CD14-positive monocyte (primary cell): ENCODE data around the gene TYMP. TPM values are rescaled to one million over a fixed set of nuclear protein-coding genes. Genes with fewer than 3 reads are reported as not detected.
A peak's percentile ranks its signal among the peaks of the same experiment; 100 is the strongest.

Experiments
- DNase-seq, 3 donors: peaks; one replicate each; pipeline ENCODE4 v3.0.0-alpha.2; 2011 to 2022
- H2AFZ ChIP-seq: 2 replicates; pipeline ENCODE4 v1.6.0; 2012; ENCODE audit warnings: mild to moderate bottlenecking, low read depth, low read length, inconsistent platforms; ENCODE audit not compliant: insufficient read depth, poor library complexity, severe bottlenecking
- H3K27ac ChIP-seq, 2 donors: 1 replicate in 1 of 2; 2 replicates in 1 of 2; pipeline ENCODE4 v1.5.1; 2012 to 2013; ENCODE audit warnings: low read length in 2 of 2, control low read depth in 1 of 2, inconsistent platforms in 1 of 2, low read depth in 1 of 2, mild to moderate bottlenecking in 1 of 2
- H3K27me3 ChIP-seq, 2 donors: one replicate each; pipeline versions ENCODE4 v1.6.0 to v1.6.1; 2011 to 2013; ENCODE audit warnings: low read length in 2 of 2; ENCODE audit not compliant: control insufficient read depth in 2 of 2, insufficient read depth in 2 of 2
- H3K36me3 ChIP-seq, 2 donors: replicated peaks in 1 of 2; 1 replicate in 1 of 2; 2 replicates in 1 of 2; pipeline versions ENCODE4 v1.5.1 to v1.6.1; 2012 to 2013; ENCODE audit warnings: low read length in 2 of 2, control low read depth in 1 of 2, inconsistent platforms in 1 of 2, mild to moderate bottlenecking in 1 of 2; ENCODE audit not compliant: insufficient read depth in 2 of 2, control insufficient read depth in 1 of 2
- H3K4me1 ChIP-seq, 2 donors: 1 replicate in 1 of 2; 2 replicates in 1 of 2; pipeline versions ENCODE4 v1.5.1 to v1.6.1; 2012 to 2013; ENCODE audit warnings: low read length in 2 of 2, control low read depth in 1 of 2, inconsistent platforms in 1 of 2, mild to moderate bottlenecking in 1 of 2, moderate library complexity in 1 of 2; ENCODE audit not compliant: insufficient read depth in 2 of 2, control insufficient read depth in 1 of 2
- H3K4me2 ChIP-seq: replicated peaks from 2 replicates; pipeline ENCODE3; 2012; ENCODE audit warnings: low read length, moderate library complexity, mild to moderate bottlenecking; ENCODE audit not compliant: poor library complexity, severe bottlenecking; ENCODE audit errors: extremely low read depth
- H3K4me3 ChIP-seq, 3 experiments: fragments of 200-600 bp in 1 of 3; sonication (generic) in 1 of 3; replicated peaks in 1 of 3; 1 replicate in 2 of 3; 2 replicates in 1 of 3; pipeline ENCODE4 v1.5.1; 2011 to 2013; ENCODE audit warnings: low read length in 3 of 3, mild to moderate bottlenecking in 3 of 3, control low read depth in 2 of 3, low read depth in 2 of 3, inconsistent platforms in 1 of 3, moderate library complexity in 1 of 3
- H3K79me2 ChIP-seq: 2 replicates; pipeline ENCODE4 v1.6.0; 2012; ENCODE audit warnings: mild to moderate bottlenecking, control low read depth, inconsistent platforms, low read length, moderate library complexity; ENCODE audit not compliant: insufficient read depth
- H3K9ac ChIP-seq: 2 replicates; pipeline ENCODE4 v1.6.0; 2017; ENCODE audit warnings: low read length, mild to moderate bottlenecking; ENCODE audit not compliant: insufficient read depth, poor library complexity, severe bottlenecking
- H3K9me3 ChIP-seq, 2 donors: replicated peaks in 1 of 2; 1 replicate in 1 of 2; 2 replicates in 1 of 2; pipeline versions ENCODE4 v1.5.1 to v1.6.1; 2012 to 2013; ENCODE audit warnings: low read length in 2 of 2, control low read depth in 1 of 2; ENCODE audit not compliant: control insufficient read depth in 1 of 2, insufficient read depth in 1 of 2
- H4K20me1 ChIP-seq: 2 replicates; pipeline ENCODE4 v1.6.0; 2012; ENCODE audit warnings: mild to moderate bottlenecking, low read length, control low read depth, moderate library complexity; ENCODE audit not compliant: insufficient read depth
- H3K27ac Mint-ChIP-seq, 7 donors: one replicate each; pipeline ENCODE4 v1.8.0; 2020; ENCODE audit warnings: mild to moderate bottlenecking in 7 of 7, mixed read lengths in 7 of 7, moderate library complexity in 6 of 7, inconsistent platforms in 2 of 7
- H3K27me3 Mint-ChIP-seq, 3 donors: one replicate each; pipeline ENCODE4 v1.8.0; 2021 to 2022; ENCODE audit warnings: low read depth in 3 of 3, mild to moderate bottlenecking in 3 of 3, mixed read lengths in 3 of 3, moderate library complexity in 3 of 3, inconsistent platforms in 1 of 3
- H3K36me3 Mint-ChIP-seq, 2 donors: one replicate each; pipeline ENCODE4 v1.8.0; 2020; ENCODE audit warnings: mixed read lengths in 2 of 2, inconsistent platforms in 1 of 2, mild to moderate bottlenecking in 1 of 2
- H3K4me1 Mint-ChIP-seq: one replicate; pipeline ENCODE4 v1.8.0; 2020; ENCODE audit warnings: mild to moderate bottlenecking, mixed read lengths
- H3K4me3 Mint-ChIP-seq, 2 donors: one replicate each; pipeline ENCODE4 v1.8.0; 2020; ENCODE audit warnings: mild to moderate bottlenecking in 2 of 2, mixed read lengths in 2 of 2, moderate library complexity in 1 of 2
- H3K9me3 Mint-ChIP-seq, 7 donors: one replicate each; pipeline ENCODE4 v1.8.0; 2020 to 2022; ENCODE audit warnings: mixed read lengths in 7 of 7, mild to moderate bottlenecking in 6 of 7, moderate library complexity in 6 of 7, inconsistent platforms in 2 of 7
- CTCF ChIP-seq: fragments of 200-600 bp; IDR thresholded peaks from one replicate; pipeline ENCODE4 v1.8.0; 2022; ENCODE audit warnings: antibody characterized with exemption, mild to moderate bottlenecking
- WGBS: methylation state at CpG from one replicate; pipeline ENCODE4 v1.1.5; 2013; ENCODE audit warnings: missing lambda C conversion rate; ENCODE audit not compliant: insufficient coverage; 5-methylcytosine and 5-hydroxymethylcytosine counted together
- intact Hi-C, 2 donors: fragments of 100-400 bp; cut with micrococcal nuclease; formaldehyde crosslinking; loops; one replicate each; pipeline versions ENCODE4 v1.15.0 to v1.15.1; 2023
- polyA minus RNA-seq: library from RNA; depleted of rRNA, polyadenylated mRNA; stranded (reverse); fragments of >200 nt; gene quantifications from 2 replicates; pipeline ENCODE4 v1.2.3, GENCODE V29; 2012
- polyA plus RNA-seq, 3 donors: library from polyadenylated mRNA; depleted of rRNA in 1 of 3; unstranded in 2 of 3; stranded (reverse) in 1 of 3; fragments of 300-500 nt in 2 of 3; fragments of >200 nt in 1 of 3; fragmentation: Illumina TruSeq in 2 of 3; gene quantifications; 1 replicate in 2 of 3; 2 replicates in 1 of 3; pipeline ENCODE4 v1.2.3, GENCODE V29; 2012 to 2021
- total RNA-seq, 12 experiments: library from RNA in 1 of 12; stranded (reverse) in 1 of 12; fragments of 120-200 nt in 1 of 12; gene quantifications; one replicate each; pipeline ENCODE4 v1.2.4 and lab custom pipeline; 2013 to 2026; ENCODE audit warnings: mixed read lengths in 6 of 12, inconsistent platforms in 1 of 12

TYMP gene
- total RNA-seq (2013): 465 TPM
- polyA plus RNA-seq: 100 to 1,000 TPM; 787 to 994 (median 955) TPM
- 602 and 955 TPM in 2 replicates for polyA minus RNA-seq
- total RNA-seq (lab: John Stamatoyannopoulos, UW): 178 to 337 (median 217) reads per million in 11 experiments

- Mint-ChIP-seq H3K4me1 (peaks cover 47% of the 10 kb centered on the region), H3K36me3 (peaks cover 23 to 25% of the 10 kb centered on the region in 2 donors), H3K9me3 (no peaks in the 10 kb centered on the region), H3K4me3 (peak within 1 kb of the TSS; percentile 91 to 95), H3K27me3 (no peaks in the 10 kb centered on the region), H3K27ac (peak within 1 kb of the TSS; percentile 99 to 100 (median 99))
- H3K9me3 ChIP-seq: no peaks in the 10 kb centered on the region
- no peaks in the 10 kb centered on the region for H3K27me3 ChIP-seq
- peak within 1 kb of the TSS; percentile 95 for H3K4me2 ChIP-seq
- intact Hi-C loops: loop anchor here (1.0 to 10.0 kb wide), 7 partner anchors 12 to 595 kb away; partner anchors contain the start of genes CHKB (in 2 of the 2), SYCE3 (in 1 of the 2) and TRABD (in 1 of the 2)
- H4K20me1 ChIP-seq: peaks cover 47% of the 10 kb centered on the region
- WGBS: under 1% methylated on average over 92 of the region's 92 CpGs
- peaks cover 61 to 85% of the 10 kb centered on the region in 2 donors for H3K4me1 ChIP-seq
- no peak for TF ChIP-seq CTCF
- H3K9ac ChIP-seq: peak within 1 kb of the TSS; percentile 100
- peak within 1 kb of the TSS; percentile 100 for H3K27ac ChIP-seq
- peaks cover 13 to 16% of the 10 kb centered on the region in 2 donors for H3K36me3 ChIP-seq
- peaks cover 77% of the 10 kb centered on the region for H3K79me2 ChIP-seq
- DNase-seq: peak; percentile 78 to 91 (median 81)
- H3K4me3 ChIP-seq: peak within 1 kb of the TSS; percentile 72 to 99 (median 92)
- no peak within 1 kb of the TSS for H2AFZ ChIP-seq
Observed at GRCh38 chr22:50529897-50530579, at the start of gene TYMP. TSS of gene TYMP (minus strand) at chr22:50530012. CDS start at chr22:50529709, 303 bp downstream.

- TF ChIP-seq CTCF: no peak
Observed at GRCh38 chr22:50578776-50579310, 49.0 kb upstream of the TYMP start.

More at GRCh38 chr22:50578776-50579310, 49.0 kb upstream of the TYMP start:
- no peaks in the 10 kb centered on the region for H3K27me3 ChIP-seq
- Mint-ChIP-seq H3K27ac (no peak overlapping the region), H3K9me3 (no peaks in the 10 kb centered on the region), H3K27me3 (peaks cover 2 to 8% (median 7%) of the 10 kb centered on the region in 3 donors), H3K36me3 (peaks cover 38 to 55% of the 10 kb centered on the region in 2 donors), H3K4me1 (peaks cover 39% of the 10 kb centered on the region), H3K4me3 (peak overlapping the region in 1 of 2 donors; percentile 60)
- peaks cover 21% of the 10 kb centered on the region for H3K79me2 ChIP-seq
- peaks cover 28 to 43% of the 10 kb centered on the region in 2 donors for H3K4me1 ChIP-seq
- H3K9ac ChIP-seq: no peak overlapping the region
- peaks cover 0 to 44% of the 10 kb centered on the region in 2 donors for H3K36me3 ChIP-seq
- peak in 1 of 3 donors; percentile 2 for DNase-seq
- H3K9me3 ChIP-seq: no peaks in the 10 kb centered on the region
- intact Hi-C loops: loop anchor here in 1 of 2 donors (5.0 kb wide), 1 partner anchor 67 kb away; no protein-coding TSS in a partner anchor
- H4K20me1 ChIP-seq: peaks cover 37% of the 10 kb centered on the region
- no peak overlapping the region for H3K27ac ChIP-seq
- no peak overlapping the region for H3K4me3 ChIP-seq
- 81% methylated on average over 7 of the region's 8 CpGs for WGBS
- no peak overlapping the region for H2AFZ ChIP-seq
- no peak overlapping the region for H3K4me2 ChIP-seq
